SK-N-SH (cell line): Measurements from ENCODE around the gene ZCCHC10. TPM values are rescaled to one million over a fixed set of nuclear protein-coding genes. Genes with fewer than 3 reads are reported as not detected.

ENCODE experiments used
- CTCF ChIA-PET: fragments of 300-600, 350-600 bp; formaldehyde crosslinking; extraction: SDS; loops from one replicate; lab custom pipeline; 2021; lab: Yijun Ruan, JAX
- POLR2A ChIA-PET: fragments of 350-600 bp; sonication (Branson Sonifier 250); formaldehyde crosslinking; extraction: SDS; loops from one replicate; lab custom pipeline; 2020; ENCODE audit warnings: antibody characterized with exemption, inconsistent platforms; lab: Yijun Ruan, JAX
- DNase-seq: peaks from one replicate; pipeline ENCODE4 v3.0.0; 2012
- H2AFZ ChIP-seq: fragments of 200-600 bp; sonication (generic); 2 replicates; pipeline ENCODE4 v1.8.1; 2016; ENCODE audit warnings: antibody characterized with exemption, mild to moderate bottlenecking, low read depth
- H3F3A ChIP-seq: fragments of 200-600 bp; sonication (generic); replicated peaks from 2 replicates; pipeline ENCODE3; 2016; ENCODE audit warnings: antibody characterized with exemption, mild to moderate bottlenecking; ENCODE audit not compliant: insufficient read depth
- H3K27ac ChIP-seq, 2 experiments: fragments of 200-500 bp in 1 of 2; fragments of 200-600 bp in 1 of 2; sonication (Bioruptor generic) in 1 of 2; sonication (generic), shearing (Covaris generic) in 1 of 2; 2 replicates each; pipeline versions ENCODE4 v1.5.1 to v1.6.1; 2014 to 2016; ENCODE audit warnings: low read depth in 2 of 2, inconsistent platforms in 1 of 2, low read length in 1 of 2, mild to moderate bottlenecking in 1 of 2, mixed read lengths in 1 of 2
- H3K27me3 ChIP-seq: fragments of 200-600 bp; sonication (generic), shearing (Covaris generic); 2 replicates; pipeline ENCODE4 v1.6.1; 2016; ENCODE audit warnings: mixed run types; ENCODE audit not compliant: insufficient read depth
- H3K36me3 ChIP-seq, 2 experiments: fragments of 200-500 bp in 1 of 2; fragments of 200-600 bp in 1 of 2; sonication (Bioruptor generic) in 1 of 2; sonication (generic) in 1 of 2; replicated peaks in 1 of 2; 2 replicates each; pipeline versions ENCODE3 to v1.5.1; 2014 to 2016; ENCODE audit warnings: low read length in 1 of 2, mild to moderate bottlenecking in 1 of 2; ENCODE audit not compliant: insufficient read depth in 2 of 2, control insufficient read depth in 1 of 2
- H3K4me1 ChIP-seq, 2 experiments: fragments of 200-500 bp in 1 of 2; fragments of 200-600 bp in 1 of 2; sonication (Bioruptor generic) in 1 of 2; sonication (generic), shearing (Covaris generic) in 1 of 2; 2 replicates each; pipeline versions ENCODE4 v1.5.1 to v1.6.1; 2014 to 2016; ENCODE audit warnings: low read depth in 1 of 2, low read length in 1 of 2, mixed run types in 1 of 2; ENCODE audit not compliant: insufficient read depth in 2 of 2, control insufficient read depth in 1 of 2
- H3K4me2 ChIP-seq: fragments of 200-600 bp; sonication (generic), shearing (Covaris generic); 2 replicates; pipeline ENCODE4 v1.6.1; 2017; ENCODE audit warnings: mixed run types
- H3K4me3 ChIP-seq, 2 experiments: fragments of 200-500 bp in 1 of 2; fragments of 200-600 bp in 1 of 2; sonication (Bioruptor generic) in 1 of 2; sonication (generic), shearing (Covaris generic) in 1 of 2; 2 replicates each; pipeline versions ENCODE4 v1.5.1 to v1.8.1; 2014 to 2016; ENCODE audit warnings: low read depth in 2 of 2, inconsistent platforms in 1 of 2, low read length in 1 of 2, mild to moderate bottlenecking in 1 of 2, mixed read lengths in 1 of 2, moderate library complexity in 1 of 2
- H3K79me2 ChIP-seq: fragments of 200-600 bp; sonication (generic); 2 replicates; pipeline ENCODE4 v1.8.1; 2017; ENCODE audit warnings: mild to moderate bottlenecking; ENCODE audit not compliant: insufficient read depth
- H3K9ac ChIP-seq: fragments of 200-600 bp; sonication (generic); 2 replicates; pipeline ENCODE4 v1.6.1; 2017; ENCODE audit warnings: mixed run types
- H3K9me2 ChIP-seq: fragments of 200-600 bp; sonication (generic); 2 replicates; pipeline ENCODE4 v1.6.1; 2017; ENCODE audit warnings: mixed run types
- H3K9me3 ChIP-seq: fragments of 200-600 bp; sonication (generic); 2 replicates; pipeline ENCODE4 v1.6.1; 2017; ENCODE audit warnings: mixed run types, mild to moderate bottlenecking, moderate library complexity
- H4K20me1 ChIP-seq: fragments of 200-600 bp; sonication (generic); 2 replicates; pipeline ENCODE4 v1.6.1; 2017; ENCODE audit warnings: mild to moderate bottlenecking, mixed run types; ENCODE audit not compliant: insufficient read depth
- CTCF ChIP-seq: fragments of 200-600 bp; sonication (generic); IDR thresholded peaks from 2 replicates; pipeline ENCODE4 v1.6.1; 2017; ENCODE audit warnings: antibody characterized with exemption, mild to moderate bottlenecking, moderate library complexity
- ELF1 ChIP-seq: IDR thresholded peaks from 2 replicates; pipeline ENCODE4 v1.4.0; 2012
- EZH2phosphoT487 ChIP-seq: fragments of 200-600 bp; sonication (generic); IDR thresholded peaks from 2 replicates; pipeline ENCODE4 v1.6.1; 2017; ENCODE audit warnings: low read depth, mixed run types, mild to moderate bottlenecking, antibody characterized with exemption, moderate library complexity, borderline replicate concordance
- GABPA ChIP-seq: IDR thresholded peaks from 2 replicates; pipeline ENCODE4 v1.4.0; 2012; ENCODE audit warnings: low read depth, mild to moderate bottlenecking
- GATA2 ChIP-seq: sonication (generic); formaldehyde crosslinking; IDR thresholded peaks from 2 replicates; pipeline ENCODE4 v1.5.0; 2020; ENCODE audit warnings: mild to moderate bottlenecking, missing genetic modification reagents
- NFIC ChIP-seq: IDR thresholded peaks from 2 replicates; pipeline ENCODE4 v1.4.0; 2012; ENCODE audit warnings: borderline replicate concordance
- POLR2AphosphoS5 ChIP-seq: IDR thresholded peaks from 2 replicates; pipeline ENCODE4 v1.6.1; 2012; ENCODE audit warnings: low read depth, low read length
- RAD21 ChIP-seq: IDR thresholded peaks from 2 replicates; pipeline ENCODE4 v1.6.1; 2012; ENCODE audit warnings: mild to moderate bottlenecking, low read length
- RCOR1 ChIP-seq: fragments of 150-350 bp; IDR thresholded peaks from 2 replicates; pipeline ENCODE4 v1.6.1; 2017; ENCODE audit warnings: antibody characterized with exemption, low read length
- RFX5 ChIP-seq: IDR thresholded peaks from 2 replicates; pipeline ENCODE4 v1.6.1; 2012; ENCODE audit warnings: mild to moderate bottlenecking, improper control_type of control experiment, low read length
- RXRA ChIP-seq: IDR thresholded peaks from 2 replicates; pipeline ENCODE4 v1.4.0; 2012; ENCODE audit warnings: low read depth, mild to moderate bottlenecking, borderline replicate concordance
- SIN3A ChIP-seq: IDR thresholded peaks from 2 replicates; pipeline ENCODE4 v1.6.1; 2012; ENCODE audit warnings: low read depth, mild to moderate bottlenecking, low read length, moderate library complexity, borderline replicate concordance
- SMC3 ChIP-seq: IDR thresholded peaks from 2 replicates; pipeline ENCODE4 v1.6.1; 2012; ENCODE audit warnings: low read depth, low read length, improper control_type of control experiment
- TEAD4 ChIP-seq: IDR thresholded peaks from 2 replicates; pipeline ENCODE4 v1.4.0; 2012; ENCODE audit warnings: mild to moderate bottlenecking, borderline replicate concordance; ENCODE audit not compliant: insufficient read depth
- YY1 ChIP-seq: IDR thresholded peaks from 2 replicates; pipeline ENCODE4 v1.4.0; 2012; ENCODE audit warnings: low read depth, mild to moderate bottlenecking
- WGBS: methylation state at CpG from one replicate; pipeline ENCODE4 v1.1.6; 2017; ENCODE audit warnings: low lambda C conversion rate; 5-methylcytosine and 5-hydroxymethylcytosine counted together
- polyA plus RNA-seq, 3 experiments: library from polyadenylated mRNA; depleted of rRNA; stranded (reverse); fragments of >200 nt; gene quantifications; 2 replicates each; pipeline ENCODE4 v1.2.3, GENCODE V29; 2012
- TF ChIP-seq, protein P1 (sequence below): fragments of 150-350 bp; IDR thresholded peaks from 2 replicates; pipeline ENCODE4 v1.6.1; 2017; ENCODE audit warnings: antibody characterized with exemption, low read length, low read depth, borderline replicate concordance
- TF ChIP-seq, protein P2 (sequence below): fragments of 150-350 bp; IDR thresholded peaks from 2 replicates; pipeline ENCODE4 v1.6.1; 2016; ENCODE audit warnings: mild to moderate bottlenecking, low read depth, low read length
- TF ChIP-seq, protein P3 (sequence below): IDR thresholded peaks from 2 replicates; pipeline ENCODE4 v1.4.0; 2012; ENCODE audit warnings: low read depth

The ZCCHC10 gene
- polyA plus RNA-seq, 1 of the 3 experiments (the other 2 are of a cell fraction), result 28.4 TPM

DNA sequence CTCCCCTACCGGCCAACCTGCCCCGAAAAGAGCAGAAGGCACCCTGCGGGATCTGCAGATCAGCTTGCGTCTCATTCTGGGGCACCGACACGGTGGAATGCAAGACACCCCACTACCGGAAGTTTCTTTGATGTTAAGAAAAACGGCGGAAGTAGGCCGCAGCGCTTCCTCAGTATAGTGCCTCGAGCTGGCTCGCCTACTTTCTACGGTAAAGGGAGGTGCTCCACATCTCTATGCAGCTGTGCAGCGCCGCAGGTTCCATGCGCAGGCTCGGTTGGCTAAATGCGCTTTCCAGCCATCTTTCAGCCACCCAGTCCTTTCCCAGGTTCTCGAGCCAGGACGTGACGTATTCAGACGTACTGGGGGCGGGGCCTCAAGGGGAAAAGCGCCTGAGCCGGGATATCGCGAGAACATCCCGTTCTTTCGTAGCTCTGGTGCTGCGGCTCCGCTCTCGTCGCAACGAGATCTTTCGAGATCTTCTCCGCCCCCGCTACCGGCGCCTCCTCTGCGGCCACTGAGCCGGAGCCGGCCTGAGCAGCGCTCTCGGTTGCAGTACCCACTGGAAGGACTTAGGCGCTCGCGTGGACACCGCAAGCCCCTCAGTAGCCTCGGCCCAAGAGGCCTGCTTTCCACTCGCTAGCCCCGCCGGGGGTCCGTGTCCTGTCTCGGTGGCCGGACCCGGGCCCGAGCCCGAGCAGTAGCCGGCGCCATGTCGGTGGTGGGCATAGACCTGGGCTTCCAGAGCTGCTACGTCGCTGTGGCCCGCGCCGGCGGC lies 25.4 kb upstream of the ZCCHC10 start, which contains the start of gene HSPA4 (continued):
- TF ChIP-seq, protein P1, sequence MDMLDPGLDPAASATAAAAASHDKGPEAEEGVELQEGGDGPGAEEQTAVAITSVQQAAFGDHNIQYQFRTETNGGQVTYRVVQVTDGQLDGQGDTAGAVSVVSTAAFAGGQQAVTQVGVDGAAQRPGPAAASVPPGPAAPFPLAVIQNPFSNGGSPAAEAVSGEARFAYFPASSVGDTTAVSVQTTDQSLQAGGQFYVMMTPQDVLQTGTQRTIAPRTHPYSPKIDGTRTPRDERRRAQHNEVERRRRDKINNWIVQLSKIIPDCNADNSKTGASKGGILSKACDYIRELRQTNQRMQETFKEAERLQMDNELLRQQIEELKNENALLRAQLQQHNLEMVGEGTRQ, result no peak
- TF ChIP-seq RCOR1 (0 out of 2 replicates have a peak, but pooled peaks have one; percentile 8), RXRA (no peak), RAD21 (no peak), GATA2 (CRISPR knock-in tag) (no peak), GABPA (peak; percentile 84)
- TF ChIP-seq, protein P2, sequence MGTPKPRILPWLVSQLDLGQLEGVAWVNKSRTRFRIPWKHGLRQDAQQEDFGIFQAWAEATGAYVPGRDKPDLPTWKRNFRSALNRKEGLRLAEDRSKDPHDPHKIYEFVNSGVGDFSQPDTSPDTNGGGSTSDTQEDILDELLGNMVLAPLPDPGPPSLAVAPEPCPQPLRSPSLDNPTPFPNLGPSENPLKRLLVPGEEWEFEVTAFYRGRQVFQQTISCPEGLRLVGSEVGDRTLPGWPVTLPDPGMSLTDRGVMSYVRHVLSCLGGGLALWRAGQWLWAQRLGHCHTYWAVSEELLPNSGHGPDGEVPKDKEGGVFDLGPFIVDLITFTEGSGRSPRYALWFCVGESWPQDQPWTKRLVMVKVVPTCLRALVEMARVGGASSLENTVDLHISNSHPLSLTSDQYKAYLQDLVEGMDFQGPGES, result no peak
- TF ChIP-seq, protein P3, sequence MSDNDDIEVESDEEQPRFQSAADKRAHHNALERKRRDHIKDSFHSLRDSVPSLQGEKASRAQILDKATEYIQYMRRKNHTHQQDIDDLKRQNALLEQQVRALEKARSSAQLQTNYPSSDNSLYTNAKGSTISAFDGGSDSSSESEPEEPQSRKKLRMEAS, result peak; percentile 80

- H3K4me3 ChIP-seq, result peak overlapping the region; percentile 97
- peak overlapping the region; percentile 97 to 99 for H3K27ac ChIP-seq
- H3K9ac ChIP-seq, result peak overlapping the region; percentile 99
- no peaks in the 10 kb centered on the region for H3K27me3 ChIP-seq
- H3K79me2 ChIP-seq, result peaks cover 57% of the 10 kb centered on the region
- H3F3A ChIP-seq, result peaks cover 46% of the 10 kb centered on the region
- H3K36me3 ChIP-seq, result peaks cover 0 to 3% of the 10 kb centered on the region in 2 experiments
- no peak for DNase-seq
- CTCF ChIA-PET, result interaction anchor here (1.5 to 1.8 kb wide), 2 partner anchors 12 to 168 kb away, joined by 4 to 6 read pairs; no protein-coding TSS in a partner anchor
- 2% methylated on average over 7 of the region's 15 CpGs for whole genome bisulfite sequencing
- peak overlapping the region; percentile 96 for H3K4me2 ChIP-seq
- peaks cover 11 to 25% of the 10 kb centered on the region in 2 experiments; a peak in 3 of 4 replicates for H3K4me1 ChIP-seq
- H3K9me2 ChIP-seq, result no peaks in the 10 kb centered on the region
- POLR2A ChIA-PET, result interaction anchor here (0.9 to 1.9 kb wide), 7 partner anchors 24 to 1687 kb away, joined by 3 to 5 read pairs (median 3); partner anchors contain the start of genes AFF4, CAMLG, GDF9 and PPP2CA
- H2AFZ ChIP-seq, result peak overlapping the region; percentile 69; the same call in 1 of the 2 replicates
- no peaks in the 10 kb centered on the region for H3K9me3 ChIP-seq
- peaks cover 34% of the 10 kb centered on the region for H4K20me1 ChIP-seq
- TF ChIP-seq SMC3 (no peak), ELF1 (no peak), CTCF (no peak), RXRA (no peak), POLR2AphosphoS5 (no peak), TEAD4 (no peak), YY1 (no peak), NFIC (no peak), EZH2phosphoT487 (no peak), SIN3A (no peak), RCOR1 (no peak), RFX5 (no peak)
- TF ChIP-seq, protein P2, result no peak
- TF ChIP-seq, protein P3, result no peak
- TF ChIP-seq, protein P1, result no peak
Measured at GRCh38 chr5:133051061-133051541, 24.8 kb upstream of the ZCCHC10 start.
